ENCODE data around the gene FAM227B. TPM values are rescaled to one million over a fixed set of nuclear protein-coding genes. Genes with fewer than 3 reads are reported as not detected.

The FAM227B gene
- total RNA-seq, 1 donor from 2014 or later, result 25.1 TPM

DNA sequence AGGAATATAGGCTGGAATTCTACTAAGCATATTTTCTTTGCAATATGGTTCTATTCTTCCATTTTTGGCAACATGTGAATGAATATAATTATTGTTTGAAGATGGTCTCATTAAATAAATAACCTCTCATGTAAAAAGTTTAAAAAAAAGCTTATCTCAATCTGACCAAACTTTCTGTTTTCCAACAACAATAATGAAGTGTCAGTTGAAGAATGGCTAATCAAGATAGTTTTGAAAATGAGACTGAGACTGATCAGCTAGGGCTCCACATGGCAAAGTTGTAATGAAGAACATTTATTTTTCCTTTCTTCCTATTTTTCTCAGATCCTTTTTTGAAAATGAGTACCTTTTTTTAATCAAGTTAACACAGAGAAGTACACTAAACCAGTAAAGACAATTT, 333.1 kb downstream of the FAM227B start:
- H3K27me3 Mint-ChIP-seq (ENCODE audit: insufficient read depth, low read depth), result no peaks in the 10 kb centered on the region
- H3K4me1 Mint-ChIP-seq, result no peaks in the 10 kb centered on the region
- TF ChIP-seq CTCF (IDR thresholded peaks at IDR 0.05) (no peak), EZH2 (IDR thresholded peaks at IDR 0.05) (no peak), EZH2phosphoT487 (IDR thresholded peaks at IDR 0.05) (no peak)

GRCh38 chr15:49286649-49287404, 333.8 kb downstream of the FAM227B start:
- no peaks in the 10 kb centered on the region for H3F3A ChIP-seq (ENCODE audit: low read depth)
- H3K4me1 ChIP-seq, result no peaks in the 10 kb centered on the region
- H3K9me3 ChIP-seq (ENCODE audit: low read depth), result no peaks in the 10 kb centered on the region
- H4K20me1 ChIP-seq (ENCODE audit: low read depth), result no peaks in the 10 kb centered on the region
- H3K27me3 ChIP-seq, result no peaks in the 10 kb centered on the region
- no peaks in the 10 kb centered on the region for H3K79me2 ChIP-seq (ENCODE audit: low read depth)
- Mint-ChIP-seq H3K27ac (no peak overlapping the region), H3K36me3 (peaks cover 4% of the 10 kb centered on the region), H3K9me3 (no peaks in the 10 kb centered on the region), H3K4me3 (no peak overlapping the region), H3K4me1 (no peaks in the 10 kb centered on the region), H3K27me3 (ENCODE audit: insufficient read depth, low read depth) (no peaks in the 10 kb centered on the region)
- no peaks in the 10 kb centered on the region for H3K36me3 ChIP-seq
- DNase-seq (ENCODE audit: low spot score), result no peak
- no peak overlapping the region for H3K4me2 ChIP-seq
- H3K9ac ChIP-seq, result no peak overlapping the region
- H3K27ac ChIP-seq, result no peak overlapping the region
- no peak overlapping the region for H3K4me3 ChIP-seq
- no peak overlapping the region for H2AFZ ChIP-seq (replicated peaks)
- TF ChIP-seq EZH2phosphoT487 (IDR thresholded peaks at IDR 0.05) (no peak), CTCF (IDR thresholded peaks at IDR 0.05) (no peak), EZH2 (IDR thresholded peaks at IDR 0.05) (no peak)

More for the DNA sequence above, 333.1 kb downstream of the FAM227B start:
- H3K9ac ChIP-seq, result no peak overlapping the region
- no peaks in the 10 kb centered on the region for H3K79me2 ChIP-seq (ENCODE audit: low read depth)
- Mint-ChIP-seq H3K4me3 (no peak overlapping the region), H3K9me3 (no peaks in the 10 kb centered on the region), H3K27ac (no peak overlapping the region), H3K36me3 (peaks cover 4% of the 10 kb centered on the region)
- H3F3A ChIP-seq (ENCODE audit: low read depth), result no peaks in the 10 kb centered on the region
- H3K4me2 ChIP-seq, result no peak overlapping the region
- no peaks in the 10 kb centered on the region for H3K4me1 ChIP-seq
- H3K4me3 ChIP-seq, result no peak overlapping the region
- no peaks in the 10 kb centered on the region for H3K9me3 ChIP-seq (ENCODE audit: low read depth)
- H3K27ac ChIP-seq, result no peak overlapping the region
- no peaks in the 10 kb centered on the region for H4K20me1 ChIP-seq (ENCODE audit: low read depth)
- no peak for DNase-seq (ENCODE audit: low spot score)
- no peak overlapping the region for H2AFZ ChIP-seq (replicated peaks)
- H3K27me3 ChIP-seq, result no peaks in the 10 kb centered on the region
- no peaks in the 10 kb centered on the region for H3K36me3 ChIP-seq

DNA sequence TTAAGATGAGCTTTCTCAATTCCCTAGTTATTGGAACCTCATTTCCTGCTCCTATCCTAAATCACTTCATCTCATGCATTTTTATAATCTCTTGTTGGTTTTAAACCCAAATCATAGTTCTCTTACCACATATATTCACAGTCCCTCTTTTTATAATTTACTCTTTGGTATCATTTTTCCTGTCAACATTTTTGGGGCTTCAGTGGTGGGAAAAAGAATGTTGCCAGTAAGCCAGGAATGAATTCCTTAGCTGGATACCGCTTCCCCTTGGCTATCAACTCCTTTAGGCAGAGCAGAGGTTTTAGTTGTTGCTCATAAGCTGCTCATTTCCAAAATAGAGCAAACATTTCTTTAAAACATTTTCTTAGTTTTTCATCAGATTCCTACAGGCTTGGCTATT, 338.3 kb downstream of the FAM227B start:
- H3K27me3 Mint-ChIP-seq (ENCODE audit: insufficient read depth, low read depth), result peaks cover 2% of the 10 kb centered on the region
- Histone ChIP-seq H2AFZ (replicated peaks) (no peak overlapping the region), H3K36me3 (no peaks in the 10 kb centered on the region), H3K4me1 (no peaks in the 10 kb centered on the region), H3K4me3 (no peak overlapping the region), H3K79me2 (ENCODE audit: low read depth) (no peaks in the 10 kb centered on the region), H3K9ac (no peak overlapping the region), H3K9me3 (ENCODE audit: low read depth) (no peaks in the 10 kb centered on the region), H4K20me1 (ENCODE audit: low read depth) (no peaks in the 10 kb centered on the region), H3K27me3 (no peaks in the 10 kb centered on the region), H3K4me2 (no peak overlapping the region), H3F3A (ENCODE audit: low read depth) (no peaks in the 10 kb centered on the region), H3K27ac (no peak overlapping the region)
- DNase-seq (ENCODE audit: low spot score), result no peak
- no peak overlapping the region for H3K4me3 Mint-ChIP-seq
- TF ChIP-seq EZH2phosphoT487 (IDR thresholded peaks at IDR 0.05) (no peak), CTCF (IDR thresholded peaks at IDR 0.05) (no peak), EZH2 (IDR thresholded peaks at IDR 0.05) (no peak)
- H3K4me1 Mint-ChIP-seq, result no peaks in the 10 kb centered on the region
- no peak overlapping the region for H3K27ac Mint-ChIP-seq
- H3K36me3 Mint-ChIP-seq, result peaks cover 5% of the 10 kb centered on the region
- no peaks in the 10 kb centered on the region for H3K9me3 Mint-ChIP-seq
